ENCODE data around the gene ATP6V1G2.
"Not testable (repeated sequence)": the region's sequence is repeated elsewhere in the genome, so short reads cannot be mapped to it uniquely, and the experiment has no call there.

The ATP6V1G2 gene

GRCh38 chr6:31525932-31526591 is 20.3 kb downstream of the ATP6V1G2 start:
- DNase-seq = no peak

GRCh38 chr6:31525553-31525931 is 20.9 kb downstream of the ATP6V1G2 start:
- no peak for DNase-seq

DNA sequence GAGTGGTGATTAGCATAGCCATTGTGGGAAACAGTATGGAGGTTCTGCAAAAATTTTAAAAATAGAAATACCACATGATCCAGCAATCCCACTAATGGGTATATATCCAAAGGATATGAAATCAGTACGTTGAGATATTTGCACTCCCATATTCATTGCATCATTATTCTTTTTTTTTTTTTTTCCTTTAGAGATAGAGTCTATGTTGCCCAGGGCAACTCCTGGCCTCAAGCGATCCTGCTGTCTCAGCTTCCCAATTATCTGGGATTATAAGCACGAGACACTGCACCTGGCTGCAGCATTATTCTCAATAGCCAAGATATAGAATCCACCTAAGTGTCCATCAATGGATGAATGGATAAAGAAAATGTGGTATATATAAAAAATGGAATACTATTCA is 24.6 kb downstream of the ATP6V1G2 start:
- DNase-seq = no peak

GRCh38 chr6:31513456-31514165 is 32.8 kb downstream of the ATP6V1G2 start:
- DNase-seq = no peak

- no peak for DNase-seq
Observed at GRCh38 chr6:31510007-31510406, 36.4 kb downstream of the ATP6V1G2 start.

GRCh38 chr6:31509036-31509435 is 37.4 kb downstream of the ATP6V1G2 start:
- not testable (repeated sequence) for DNase-seq

DNA sequence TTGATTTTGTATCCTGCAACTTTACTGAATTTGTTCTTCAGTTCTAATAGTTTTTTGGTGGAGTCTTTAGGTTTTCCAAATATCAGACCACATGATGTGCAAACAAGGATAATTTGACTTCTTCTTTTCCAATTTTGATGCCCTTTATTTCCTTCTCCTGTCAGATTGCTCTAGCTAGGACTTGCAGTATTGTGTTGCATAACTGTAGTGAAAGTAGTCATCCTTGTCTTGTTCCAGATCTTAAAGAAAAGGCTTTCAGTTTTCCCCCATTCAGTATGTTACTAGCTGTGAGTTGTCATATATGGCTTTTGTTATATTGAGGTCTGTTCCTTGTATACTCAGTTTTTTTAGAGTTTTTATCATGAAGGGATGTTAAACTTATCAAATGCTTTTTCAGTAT is 43.8 kb downstream of the ATP6V1G2 start:
- DNase-seq = no peak

- not testable (repeated sequence) for DNase-seq
Observed at GRCh38 chr6:31499648-31500047, 46.8 kb downstream of the ATP6V1G2 start.

DNA sequence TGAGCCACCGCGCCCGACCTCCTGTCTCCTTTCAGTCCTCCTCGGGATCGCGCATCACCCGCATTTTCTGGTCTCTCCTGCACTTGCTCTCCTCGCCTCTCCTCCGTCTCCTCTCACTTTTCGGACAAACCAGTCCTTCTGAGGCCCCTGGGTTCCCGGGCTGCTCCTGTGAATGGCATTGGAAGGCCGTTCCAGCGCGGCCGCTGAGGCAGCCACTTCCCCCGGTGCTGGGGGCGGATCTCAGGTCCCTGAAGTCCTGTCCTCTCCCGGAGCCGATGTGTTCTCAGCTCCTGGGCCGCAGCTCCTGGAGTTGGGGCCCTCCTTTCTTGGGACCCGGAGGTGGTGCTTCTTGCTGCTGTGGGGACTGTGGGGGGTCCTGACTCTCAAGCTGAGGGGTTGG is 47.7 kb downstream of the ATP6V1G2 start:
- no peak for DNase-seq

DNA sequence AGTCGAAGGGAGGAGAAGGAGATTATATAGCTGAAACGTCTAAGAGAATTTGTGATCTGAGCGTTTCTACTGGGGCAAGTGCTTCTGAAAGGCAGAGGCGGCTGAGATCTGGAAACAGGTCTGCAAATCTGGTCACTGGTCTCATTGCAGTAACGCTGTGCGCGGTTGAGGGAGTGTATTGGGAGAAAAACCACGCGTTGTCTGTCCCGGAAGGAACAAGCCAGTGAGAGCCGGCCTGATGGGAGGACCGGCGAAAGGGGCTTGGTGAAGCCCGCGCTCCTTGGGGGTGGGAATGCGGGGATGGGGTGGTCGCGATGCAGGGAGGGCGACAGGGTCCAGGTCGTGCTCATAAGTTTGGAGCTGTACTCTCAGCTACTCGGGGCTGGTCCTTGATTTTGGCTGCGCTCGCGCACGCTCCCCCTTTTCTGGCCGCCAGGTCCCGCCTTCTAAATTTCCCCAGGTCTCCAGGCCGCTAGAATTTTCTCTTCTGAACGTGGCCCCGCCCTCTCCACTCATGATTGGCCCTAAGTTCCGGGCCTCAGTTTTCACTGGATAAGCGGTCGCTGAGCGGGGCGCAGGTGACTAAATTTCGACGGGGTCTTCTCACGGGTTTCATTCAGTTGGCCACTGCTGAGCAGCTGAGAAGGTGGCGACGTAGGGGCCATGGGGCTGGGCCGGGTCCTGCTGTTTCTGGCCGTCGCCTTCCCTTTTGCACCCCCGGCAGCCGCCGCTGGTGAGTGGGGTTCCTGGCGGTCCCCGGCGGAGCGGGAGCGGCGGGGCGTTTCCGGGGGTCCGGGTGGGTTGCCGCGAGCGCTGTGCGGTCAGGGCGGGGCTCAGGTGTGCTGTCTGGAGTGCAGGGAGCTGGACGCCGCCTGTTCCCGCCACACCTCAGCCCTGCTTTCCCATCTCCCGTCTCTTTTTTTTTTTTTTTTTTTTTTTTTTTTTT is 48.6 kb downstream of the ATP6V1G2 start, which contains the start of gene MICB:
Gene MICB, plus strand, starts transcription at position 615 of the 946 bp plus-strand sequence. Its CDS starts 49 bp downstream, at position 664.
- DNase-seq = no peak

DNA sequence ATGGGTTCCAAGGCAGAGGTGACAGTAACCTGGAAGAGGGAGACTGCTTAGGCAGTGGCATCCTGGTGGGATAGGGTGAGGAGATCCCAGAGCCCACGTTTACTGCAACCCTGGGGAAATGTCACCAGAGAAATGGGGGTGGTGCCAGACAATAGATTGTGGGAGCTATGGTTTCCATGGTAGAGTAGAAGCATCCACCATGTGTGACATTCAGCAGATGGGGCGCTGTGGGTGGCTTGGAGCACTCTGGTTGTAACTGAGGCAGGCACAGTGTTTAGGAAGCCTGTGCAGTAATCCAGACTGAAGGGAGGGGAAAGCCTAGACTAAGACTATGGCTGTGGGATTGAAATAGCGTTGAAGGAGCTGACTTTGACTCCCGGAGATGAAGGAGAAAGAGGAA is 49.6 kb downstream of the ATP6V1G2 start:
- DNase-seq = not testable (repeated sequence)

GRCh38 chr6:31495580-31495979 is 50.8 kb downstream of the ATP6V1G2 start:
- no peak for DNase-seq
